Measurements from ENCODE around the gene CLN3. TPM values are rescaled to one million over a fixed set of nuclear protein-coding genes. Genes with fewer than 3 reads are reported as not detected.

The CLN3 gene
- total and polyA plus RNA-seq, 2 experiments from 2014 or later, result 18.1 to 31.4 TPM

GRCh38 chr16:28495795-28496749 is 4.2 kb upstream of the CLN3 start:
- no peaks in the 10 kb centered on the region for H3K4me1 Mint-ChIP-seq
- no peak overlapping the region for H3K4me3 Mint-ChIP-seq
- H3K36me3 Mint-ChIP-seq (ENCODE audit: low read depth), result no peaks in the 10 kb centered on the region
- H3K27ac Mint-ChIP-seq, result no peak overlapping the region
- ATAC-seq (no peak), DNase-seq (ENCODE audit: low spot score) (no peak)
- Histone ChIP-seq H4K20me1 (replicated peaks; ENCODE audit: insufficient read depth) (no peaks in the 10 kb centered on the region), H3K4me1 (ENCODE audit: insufficient read depth) (no peaks in the 10 kb centered on the region), H3K9me2 (ENCODE audit: insufficient read depth) (no peaks in the 10 kb centered on the region), H3K4me3 (no peak overlapping the region), H3K27me3 (ENCODE audit: insufficient read depth) (no peaks in the 10 kb centered on the region), H3K36me3 (ENCODE audit: insufficient read depth) (no peaks in the 10 kb centered on the region), H2AFZ (no peak overlapping the region), H3F3A (replicated peaks; ENCODE audit: low read depth) (no peaks in the 10 kb centered on the region), H3K79me2 (replicated peaks; ENCODE audit: insufficient read depth) (no peaks in the 10 kb centered on the region), H3K27ac (ENCODE audit: low read depth) (no peak overlapping the region), H3K4me2 (no peak overlapping the region)
- H3K9me3 Mint-ChIP-seq, result no peaks in the 10 kb centered on the region
- H3K27me3 Mint-ChIP-seq (ENCODE audit: insufficient read depth, low read depth, poor library complexity), result peaks cover 15% of the 10 kb centered on the region
- TF ChIP-seq STAT1 (IDR thresholded peaks at IDR 0.05; ENCODE audit: unreplicated experiment) (no peak), ETS1 (IDR thresholded peaks at IDR 0.05) (no peak), EZH2 (IDR thresholded peaks at IDR 0.05; ENCODE audit: low read depth, unreplicated experiment) (no peak), POLR2AphosphoS5 (IDR thresholded peaks at IDR 0.05; ENCODE audit: low read depth) (no peak), ZNF331 (CRISPR knock-in tag; IDR thresholded peaks at IDR 0.05; ENCODE audit: low read depth) (no peak), ZNF462 (CRISPR knock-in tag; IDR thresholded peaks at IDR 0.05) (no peak), ZNF114 (CRISPR knock-in tag; IDR thresholded peaks at IDR 0.05) (no peak), CTCF (conservative IDR thresholded peaks at IDR 0.05; ENCODE audit: low read depth in 2 of 2) (no peak), JUNB (IDR thresholded peaks at IDR 0.05; ENCODE audit: unreplicated experiment) (no peak), NANOG (IDR thresholded peaks at IDR 0.05; ENCODE audit: borderline replicate concordance) (no peak), REST (IDR thresholded peaks at IDR 0.05; ENCODE audit: unreplicated experiment) (no peak), EZH2phosphoT487 (IDR thresholded peaks at IDR 0.05; ENCODE audit: unreplicated experiment) (no peak)

Measured in GM23338 (cell line).